Activated CD8-positive, alpha-beta T cell treated with anti-CD3 and anti-CD28 coated beads for 36 hours (primary cell): ENCODE measurements around the gene TRAK1. TPM values are rescaled to one million over a fixed set of nuclear protein-coding genes. Genes with fewer than 3 reads are reported as not detected.

Source experiments
- ATAC-seq: fragments of 200-7000 bp; cut with Tn5 transposase; one replicate; pipeline ENCODE4 v1.10.0; 2021; ENCODE audit warnings: mild to moderate bottlenecking, moderate library complexity
- CTCF ChIA-PET: fragments of 350-600 bp; sonication (Branson Sonifier 250); formaldehyde crosslinking; loops from one replicate; lab custom pipeline; 2021; ENCODE audit warnings: antibody characterized with exemption; lab: Charles Lee
- POLR2A ChIA-PET: fragments of 350-600 bp; sonication (Branson Sonifier 250); formaldehyde crosslinking; loops from one replicate; lab custom pipeline; 2021; ENCODE audit warnings: antibody characterized with exemption; lab: Charles Lee
- DNase-seq: peaks from one replicate; pipeline ENCODE4 v3.0.0-alpha.2; 2020
- H3K27ac Mint-ChIP-seq: one replicate; pipeline ENCODE4 v1.8.0; 2021; ENCODE audit warnings: mild to moderate bottlenecking, mixed read lengths
- H3K27me3 Mint-ChIP-seq: one replicate; pipeline ENCODE4 v1.8.0; 2021; ENCODE audit warnings: mixed read lengths
- H3K36me3 Mint-ChIP-seq: one replicate; pipeline ENCODE4 v1.8.0; 2021; ENCODE audit warnings: low read depth, mixed read lengths
- H3K4me1 Mint-ChIP-seq: one replicate; pipeline ENCODE4 v1.8.0; 2021; ENCODE audit warnings: low read depth, mixed read lengths
- H3K4me3 Mint-ChIP-seq: one replicate; pipeline ENCODE4 v1.8.0; 2021; ENCODE audit warnings: mild to moderate bottlenecking, moderate library complexity, mixed read lengths
- H3K9me3 Mint-ChIP-seq: one replicate; pipeline ENCODE4 v1.8.0; 2021; ENCODE audit warnings: mixed read lengths
- intact Hi-C: fragments of 100-400 bp; cut with micrococcal nuclease; formaldehyde crosslinking; loops from one replicate; pipeline ENCODE4 v1.10.0; 2022
- total RNA-seq, 2 experiments: library from RNA; stranded (reverse); gene quantifications; one replicate each; pipeline ENCODE4 v1.2.3, GENCODE V29; 2021
- TF ChIP-seq, protein P1 (sequence below): fragments of 200-600 bp; IDR thresholded peaks from one replicate; pipeline ENCODE4 v1.8.0; 2022; ENCODE audit warnings: antibody characterized with exemption, mild to moderate bottlenecking

Gene TRAK1
- total RNA-seq, 2 experiments from 2014 or later, result 24.1 to 24.3 TPM

DNA sequence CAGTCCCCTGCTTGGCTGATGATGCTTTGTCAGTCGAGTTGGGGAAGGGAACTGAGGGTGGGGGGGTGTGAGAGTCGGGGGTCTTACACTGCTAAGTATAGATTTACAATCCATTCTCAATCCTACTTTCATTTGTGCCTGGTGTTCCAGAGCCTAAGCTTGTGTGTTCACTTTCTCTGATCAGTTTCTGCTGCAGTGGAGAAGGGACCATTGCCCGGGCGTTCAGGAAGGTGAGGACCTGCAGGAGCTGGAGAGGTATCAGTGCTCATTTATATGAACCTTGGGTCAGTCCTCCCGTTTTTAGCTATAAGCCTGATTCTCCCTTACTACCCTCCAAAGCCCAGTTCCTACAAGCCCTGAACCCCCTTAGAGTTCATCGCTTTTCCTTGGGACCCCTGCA, 41.0 kb upstream of the TRAK1 start:
- DNase-seq (no peak), ATAC-seq (no peak)
- Mint-ChIP-seq H3K27me3 (no peaks in the 10 kb centered on the region), H3K4me3 (no peak overlapping the region), H3K36me3 (no peaks in the 10 kb centered on the region), H3K9me3 (no peaks in the 10 kb centered on the region), H3K27ac (no peak overlapping the region), H3K4me1 (peaks cover 47% of the 10 kb centered on the region)
- TF ChIP-seq, protein P1, sequence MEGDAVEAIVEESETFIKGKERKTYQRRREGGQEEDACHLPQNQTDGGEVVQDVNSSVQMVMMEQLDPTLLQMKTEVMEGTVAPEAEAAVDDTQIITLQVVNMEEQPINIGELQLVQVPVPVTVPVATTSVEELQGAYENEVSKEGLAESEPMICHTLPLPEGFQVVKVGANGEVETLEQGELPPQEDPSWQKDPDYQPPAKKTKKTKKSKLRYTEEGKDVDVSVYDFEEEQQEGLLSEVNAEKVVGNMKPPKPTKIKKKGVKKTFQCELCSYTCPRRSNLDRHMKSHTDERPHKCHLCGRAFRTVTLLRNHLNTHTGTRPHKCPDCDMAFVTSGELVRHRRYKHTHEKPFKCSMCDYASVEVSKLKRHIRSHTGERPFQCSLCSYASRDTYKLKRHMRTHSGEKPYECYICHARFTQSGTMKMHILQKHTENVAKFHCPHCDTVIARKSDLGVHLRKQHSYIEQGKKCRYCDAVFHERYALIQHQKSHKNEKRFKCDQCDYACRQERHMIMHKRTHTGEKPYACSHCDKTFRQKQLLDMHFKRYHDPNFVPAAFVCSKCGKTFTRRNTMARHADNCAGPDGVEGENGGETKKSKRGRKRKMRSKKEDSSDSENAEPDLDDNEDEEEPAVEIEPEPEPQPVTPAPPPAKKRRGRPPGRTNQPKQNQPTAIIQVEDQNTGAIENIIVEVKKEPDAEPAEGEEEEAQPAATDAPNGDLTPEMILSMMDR, result no peak
- intact Hi-C loops, result no loop called here
- ChIA-PET CTCF (interaction anchor here (2.8 kb wide), 1 partner anchor 49 kb away, joined by 14 read pairs; no protein-coding TSS in a partner anchor), POLR2A (no interaction called here)

DNA sequence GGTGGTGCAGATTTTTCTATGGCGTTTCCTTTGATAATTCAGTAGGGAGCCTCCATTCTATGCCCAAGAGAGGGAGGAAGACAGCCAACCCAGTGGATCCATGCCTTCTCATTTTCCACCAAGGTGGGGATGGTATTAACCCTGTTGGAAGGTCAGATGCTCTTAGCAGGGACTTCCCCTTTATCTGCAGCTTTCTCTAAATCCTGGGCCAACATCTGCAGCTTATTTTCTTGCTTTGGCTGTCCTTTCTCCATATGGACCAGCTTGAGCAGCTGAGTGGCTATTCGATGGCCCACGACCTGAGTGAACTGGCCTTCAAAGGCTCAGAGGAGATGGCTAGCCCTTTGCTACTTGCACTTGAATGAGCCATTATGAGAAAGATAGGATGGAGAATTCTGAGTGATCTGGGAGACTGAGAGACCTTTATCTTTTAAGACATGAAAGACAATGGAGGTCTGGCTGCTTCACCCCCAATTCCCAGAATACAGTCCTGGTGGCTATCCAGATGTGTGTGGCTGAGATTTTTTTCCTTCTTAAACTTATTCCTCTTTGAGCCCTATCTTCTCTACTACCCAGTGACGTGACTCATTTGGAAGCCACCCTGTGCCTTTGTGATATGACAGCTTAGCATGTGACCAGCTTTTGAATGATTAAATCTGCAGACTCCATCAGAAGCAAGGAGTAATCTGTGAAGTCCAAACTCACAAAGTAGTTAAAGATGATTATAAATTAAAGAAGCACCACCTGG, 39.6 kb upstream of the TRAK1 start:
- H3K36me3 Mint-ChIP-seq, result no peaks in the 10 kb centered on the region
- intact Hi-C loops, result no loop called here
- POLR2A ChIA-PET, result no interaction called here
- ATAC-seq (peak; percentile 39), DNase-seq (peak; percentile 10)
- CTCF ChIA-PET, result interaction anchor here (0.8 to 2.8 kb wide), 2 partner anchors 48 to 69 kb away, joined by 3 to 14 read pairs; no protein-coding TSS in a partner anchor
- H3K4me3 Mint-ChIP-seq, result no peak overlapping the region
- TF ChIP-seq, protein P1, result no peak
- peaks cover 40% of the 10 kb centered on the region for H3K4me1 Mint-ChIP-seq
- no peaks in the 10 kb centered on the region for H3K27me3 Mint-ChIP-seq
- H3K27ac Mint-ChIP-seq, result no peak overlapping the region
- no peaks in the 10 kb centered on the region for H3K9me3 Mint-ChIP-seq

GRCh38 chr3:42052132-42052483, 39.0 kb upstream of the TRAK1 start:
- ATAC-seq, result no peak
- H3K4me3 Mint-ChIP-seq, result no peak overlapping the region
- H3K4me1 Mint-ChIP-seq, result peaks cover 40% of the 10 kb centered on the region
- CTCF ChIA-PET, result no interaction called here
- intact Hi-C loops, result no loop called here
- H3K27ac Mint-ChIP-seq, result no peak overlapping the region
- TF ChIP-seq, protein P1, result no peak
- H3K36me3 Mint-ChIP-seq, result no peaks in the 10 kb centered on the region
- H3K27me3 Mint-ChIP-seq, result no peaks in the 10 kb centered on the region
- DNase-seq, result no peak
- POLR2A ChIA-PET, result interaction anchor here (0.9 kb wide), 1 partner anchor 26 kb away, joined by 3 read pairs; no protein-coding TSS in a partner anchor
- no peaks in the 10 kb centered on the region for H3K9me3 Mint-ChIP-seq

- no peaks in the 10 kb centered on the region for H3K9me3 Mint-ChIP-seq
- no peak overlapping the region for H3K4me3 Mint-ChIP-seq
- no peak for ATAC-seq
- no peak overlapping the region for H3K27ac Mint-ChIP-seq
- no peaks in the 10 kb centered on the region for H3K36me3 Mint-ChIP-seq
- DNase-seq, result no peak
- intact Hi-C loops, result no loop called here
- no peaks in the 10 kb centered on the region for H3K27me3 Mint-ChIP-seq
- H3K4me1 Mint-ChIP-seq, result peaks cover 36% of the 10 kb centered on the region
- ChIA-PET CTCF (no interaction called here), POLR2A (interaction anchor here (0.9 kb wide), 1 partner anchor 25 kb away, joined by 3 read pairs; no protein-coding TSS in a partner anchor)
- TF ChIP-seq, protein P1, result no peak
These were observed 38.4 kb upstream of the TRAK1 start for GRCh38 chr3:42052484-42053351.

GRCh38 chr3:42053476-42053875, 37.7 kb upstream of the TRAK1 start:
- no peaks in the 10 kb centered on the region for H3K9me3 Mint-ChIP-seq
- ChIA-PET POLR2A (no interaction called here), CTCF (no interaction called here)
- H3K4me3 Mint-ChIP-seq, result no peak overlapping the region
- intact Hi-C loops, result no loop called here
- ATAC-seq (no peak), DNase-seq (no peak)
- TF ChIP-seq, protein P1, result no peak
- no peaks in the 10 kb centered on the region for H3K27me3 Mint-ChIP-seq
- no peaks in the 10 kb centered on the region for H3K36me3 Mint-ChIP-seq
- peaks cover 29% of the 10 kb centered on the region for H3K4me1 Mint-ChIP-seq
- H3K27ac Mint-ChIP-seq, result no peak overlapping the region
